HepG2 (cell line): ENCODE data around the gene CHCHD6. TPM values are rescaled to one million over a fixed set of nuclear protein-coding genes. Genes with fewer than 3 reads are reported as not detected.

Experiments
- BORCS8-MEF2B ChIP-seq: sonication (generic); formaldehyde crosslinking; IDR thresholded peaks from 2 replicates; pipeline ENCODE4 v1.8.0; 2022; ENCODE audit warnings: mild to moderate bottlenecking, missing genetic modification reagents
- KLF16 ChIP-seq, 2 experiments: sonication (generic) in 1 of 2; formaldehyde crosslinking in 1 of 2; IDR thresholded peaks; 2 replicates each; pipeline versions ENCODE4 v1.6.1 to v1.8.0; 2016 to 2023; ENCODE audit warnings: missing genetic modification reagents in 2 of 2, missing compliant biosample characterization in 1 of 2
- MBD4 ChIP-seq: IDR thresholded peaks from 2 replicates; pipeline ENCODE4 v1.6.1; 2012; ENCODE audit warnings: low read length, inconsistent platforms, borderline replicate concordance
- PAF1 ChIP-seq: IDR thresholded peaks from 2 replicates; pipeline ENCODE4 v1.6.1; 2016; ENCODE audit warnings: missing genetic modification reagents, missing compliant biosample characterization
- RXRA ChIP-seq: sonication (generic); formaldehyde crosslinking; IDR thresholded peaks from 2 replicates; pipeline ENCODE4 v1.5.1; 2020; ENCODE audit warnings: missing genetic modification reagents
- TFE3 ChIP-seq: IDR thresholded peaks from 2 replicates; pipeline ENCODE4 v1.6.1; 2016
- ZBTB20 ChIP-seq: sonication (generic); formaldehyde crosslinking; IDR thresholded peaks from 2 replicates; pipeline ENCODE4 v1.8.1; 2023; ENCODE audit warnings: missing genetic modification reagents, low read depth, mild to moderate bottlenecking, borderline replicate concordance
- ZFAT ChIP-seq: sonication (generic); formaldehyde crosslinking; conservative IDR thresholded peaks from 2 replicates; pipeline ENCODE4 v1.8.1; 2023; ENCODE audit warnings: missing genetic modification reagents, inconsistent platforms
- ZFP91 ChIP-seq: sonication (generic); formaldehyde crosslinking; IDR thresholded peaks from 2 replicates; pipeline ENCODE4 v1.9.0; 2022; ENCODE audit warnings: missing genetic modification reagents, mild to moderate bottlenecking, borderline replicate concordance
- ZNF263 ChIP-seq: sonication (generic); formaldehyde crosslinking; IDR thresholded peaks from 2 replicates; pipeline ENCODE4 v1.4.0; 2020; ENCODE audit warnings: missing genetic modification reagents
- ZNF264 ChIP-seq: sonication (generic); formaldehyde crosslinking; IDR thresholded peaks from 2 replicates; pipeline ENCODE4 v1.4.0; 2020; ENCODE audit warnings: missing genetic modification reagents
- ZNF318 ChIP-seq: sonication (generic); formaldehyde crosslinking; IDR thresholded peaks from 2 replicates; pipeline ENCODE4 v1.4.0; 2020; ENCODE audit warnings: mild to moderate bottlenecking, missing genetic modification reagents
- ZNF564 ChIP-seq: sonication (generic); formaldehyde crosslinking; IDR thresholded peaks from 2 replicates; pipeline ENCODE4 v1.8.1; 2023; ENCODE audit warnings: mild to moderate bottlenecking, missing genetic modification reagents
- ZNF598 ChIP-seq: sonication (generic); formaldehyde crosslinking; IDR thresholded peaks from 2 replicates; pipeline ENCODE4 v1.5.1; 2020; ENCODE audit warnings: mild to moderate bottlenecking, missing genetic modification reagents, borderline replicate concordance
- ZNF883 ChIP-seq: sonication (generic); formaldehyde crosslinking; IDR thresholded peaks from 2 replicates; pipeline ENCODE4 v1.5.1; 2020; ENCODE audit warnings: mild to moderate bottlenecking, missing genetic modification reagents; ENCODE audit errors: not compliant biosample characterization
- ZSCAN25 ChIP-seq: sonication (generic); formaldehyde crosslinking; IDR thresholded peaks from 2 replicates; pipeline ENCODE4 v1.8.0; 2022; ENCODE audit warnings: mild to moderate bottlenecking, missing genetic modification reagents
- polyA plus RNA-seq, 8 experiments: library from polyadenylated mRNA; depleted of rRNA in 3 of 8; stranded (reverse) in 7 of 8; unstranded in 1 of 8; fragments of >200 nt; fragmentation: Illumina TruSeq in 4 of 8; extraction: Trizol in 4 of 8; gene quantifications; 2 replicates each; pipeline versions ENCODE4 v1.2.1 to v1.2.3, GENCODE V29; 2011 to 2016; ENCODE audit warnings: low read depth in 4 of 8, missing spikeins in 1 of 8, mixed read lengths in 1 of 8; ENCODE audit not compliant: insufficient read depth in 1 of 8
- total RNA-seq, 5 experiments: library from RNA; depleted of rRNA; stranded (reverse); fragments of >200 nt; fragmentation: Illumina TruSeq; extraction: Trizol; gene quantifications; 2 replicates each; pipeline ENCODE4 v1.2.3, GENCODE V29; 2016; ENCODE audit warnings: low read depth in 1 of 5
- TF ChIP-seq, protein P1 (sequence below): sonication (generic); formaldehyde crosslinking; IDR thresholded peaks from 2 replicates; pipeline ENCODE4 v1.4.0; 2020; ENCODE audit warnings: missing genetic modification reagents

Gene CHCHD6
- total and polyA plus RNA-seq, 2 of the 13 experiments (the other 11 are each of a cell fraction or from before 2014, with no cell fraction given): 20.3 to 20.8 TPM

DNA sequence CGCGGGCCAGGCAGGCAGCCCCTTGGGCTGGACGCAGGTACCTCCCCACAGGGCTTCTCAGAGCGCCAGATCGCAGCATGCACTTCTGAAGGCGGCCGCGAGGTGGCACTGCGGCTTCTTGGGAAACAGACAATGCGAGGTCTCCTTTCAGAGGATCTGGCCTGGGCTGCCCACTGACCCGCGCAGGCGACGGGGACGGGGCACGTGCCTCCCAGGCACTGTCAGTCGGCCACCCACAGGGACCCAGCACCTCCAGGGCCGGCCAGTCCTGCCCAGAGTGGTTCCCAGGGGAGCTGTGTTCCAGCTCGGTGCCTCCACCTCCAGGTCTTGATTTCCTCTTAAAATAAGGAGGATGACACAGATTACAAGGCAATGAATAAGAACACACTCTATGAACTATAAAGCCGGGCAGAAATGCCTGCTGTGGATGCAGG lies 24.7 kb upstream of the CHCHD6 start (continued):
- TF ChIP-seq TFE3 (CRISPR knock-in tag) (no peak), ZNF883 (CRISPR knock-in tag) (peak; percentile 66), RXRA (CRISPR knock-in tag) (0 out of 2 replicates have a peak, but pooled peaks have one; percentile 38), BORCS8-MEF2B (CRISPR knock-in tag) (peak; percentile 36; the same call in 1 of the 2 replicates), ZNF564 (CRISPR knock-in tag) (0 out of 2 replicates have a peak, but pooled peaks have one; percentile 50), MBD4 (no peak), ZNF264 (CRISPR knock-in tag) (no peak), PAF1 (CRISPR knock-in tag) (no peak), ZFP91 (CRISPR knock-in tag) (peak; percentile 45; the same call in 1 of the 2 replicates), ZFAT (CRISPR knock-in tag) (no peak), ZNF598 (0 out of 2 replicates have a peak, but pooled peaks have one; percentile 81), ZBTB20 (CRISPR knock-in tag) (no peak), KLF16 (CRISPR knock-in tag; IDR thresholded peaks at IDR 0.05) (no peak), ZNF318 (CRISPR knock-in tag) (no peak), ZNF263 (CRISPR knock-in tag) (no peak), ZSCAN25 (CRISPR knock-in tag) (0 out of 2 replicates have a peak, but pooled peaks have one; percentile 36)
- TF ChIP-seq, protein P1, sequence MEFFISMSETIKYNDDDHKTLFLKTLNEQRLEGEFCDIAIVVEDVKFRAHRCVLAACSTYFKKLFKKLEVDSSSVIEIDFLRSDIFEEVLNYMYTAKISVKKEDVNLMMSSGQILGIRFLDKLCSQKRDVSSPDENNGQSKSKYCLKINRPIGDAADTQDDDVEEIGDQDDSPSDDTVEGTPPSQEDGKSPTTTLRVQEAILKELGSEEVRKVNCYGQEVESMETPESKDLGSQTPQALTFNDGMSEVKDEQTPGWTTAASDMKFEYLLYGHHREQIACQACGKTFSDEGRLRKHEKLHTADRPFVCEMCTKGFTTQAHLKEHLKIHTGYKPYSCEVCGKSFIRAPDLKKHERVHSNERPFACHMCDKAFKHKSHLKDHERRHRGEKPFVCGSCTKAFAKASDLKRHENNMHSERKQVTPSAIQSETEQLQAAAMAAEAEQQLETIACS (CRISPR knock-in tag): no peak
